SK-MEL-5 (cell line): ENCODE measurements around the gene PTX4. TPM values are rescaled to one million over a fixed set of nuclear protein-coding genes. Genes with fewer than 3 reads are reported as not detected.
"Not testable (repeated sequence)": the region's sequence is repeated elsewhere in the genome, so short reads cannot be mapped to it uniquely, and the experiment has no call there.

Source experiments
- DNase-seq: peaks from one replicate; pipeline ENCODE4 v3.0.0-alpha.2; 2016; ENCODE audit warnings: low read depth, low spot score
- in situ Hi-C: cut with HindIII; loops from 2 replicates; pipeline ENCODE4 v1.10.0; 2016; ENCODE audit warnings: low sequenced_read_pairs, high pct_unique_total_duplicates, low pct_unique_long_range_greater_than_20kb
- total RNA-seq: library from RNA; depleted of rRNA; stranded (reverse); fragments of >200 nt; shearing (Covaris generic); gene quantifications from 2 replicates; pipeline ENCODE4 v1.2.3, GENCODE V29; 2014; rRNA removed

The PTX4 gene
- total RNA-seq, 1 experiment from 2014 or later, result not detected

DNA sequence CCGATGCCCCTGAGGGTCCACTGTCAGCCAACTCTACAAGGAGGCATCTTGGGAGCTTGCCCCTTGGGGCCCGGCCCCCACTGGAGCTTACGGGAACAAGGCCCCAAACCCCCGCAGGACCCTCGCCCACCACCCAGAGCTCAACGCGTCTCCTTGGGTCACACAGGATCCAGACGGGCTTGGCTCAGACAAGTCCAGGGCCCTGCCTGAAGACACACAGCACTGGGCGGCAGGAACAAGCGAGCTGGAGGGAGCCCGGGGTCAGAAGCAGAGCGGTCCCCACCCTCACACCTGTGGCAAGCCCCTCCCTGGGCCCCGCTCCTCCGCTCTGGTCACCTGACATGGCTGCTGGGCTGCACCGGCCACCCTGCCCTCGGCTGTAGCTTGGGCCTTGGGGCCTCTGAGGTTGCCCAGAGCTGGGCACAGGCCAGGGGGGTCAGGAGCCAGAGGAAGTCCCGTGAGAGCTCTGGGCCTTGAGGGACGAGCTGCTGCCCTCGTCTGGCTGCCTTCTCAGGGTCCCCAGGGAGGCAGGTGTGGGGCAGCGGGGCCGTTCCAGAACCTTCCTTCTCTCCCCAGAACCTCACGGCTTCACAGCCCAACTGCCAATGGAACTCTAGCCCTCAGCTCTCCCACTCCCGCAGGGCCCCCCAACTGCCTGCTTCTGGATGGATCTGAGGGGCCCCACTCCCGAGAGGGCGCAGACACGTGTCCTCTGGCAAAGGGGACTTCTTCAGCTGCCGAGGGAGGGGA lies 44.6 kb downstream of the PTX4 start, which contains the start of gene CCDC154:
CCDC154 (minus strand) TSS at position 577 of the 750 bp plus-strand sequence; CDS start at position 343, 234 bp downstream.
- in situ Hi-C loops, result no loop called here
- peak; percentile 8 for DNase-seq

DNA sequence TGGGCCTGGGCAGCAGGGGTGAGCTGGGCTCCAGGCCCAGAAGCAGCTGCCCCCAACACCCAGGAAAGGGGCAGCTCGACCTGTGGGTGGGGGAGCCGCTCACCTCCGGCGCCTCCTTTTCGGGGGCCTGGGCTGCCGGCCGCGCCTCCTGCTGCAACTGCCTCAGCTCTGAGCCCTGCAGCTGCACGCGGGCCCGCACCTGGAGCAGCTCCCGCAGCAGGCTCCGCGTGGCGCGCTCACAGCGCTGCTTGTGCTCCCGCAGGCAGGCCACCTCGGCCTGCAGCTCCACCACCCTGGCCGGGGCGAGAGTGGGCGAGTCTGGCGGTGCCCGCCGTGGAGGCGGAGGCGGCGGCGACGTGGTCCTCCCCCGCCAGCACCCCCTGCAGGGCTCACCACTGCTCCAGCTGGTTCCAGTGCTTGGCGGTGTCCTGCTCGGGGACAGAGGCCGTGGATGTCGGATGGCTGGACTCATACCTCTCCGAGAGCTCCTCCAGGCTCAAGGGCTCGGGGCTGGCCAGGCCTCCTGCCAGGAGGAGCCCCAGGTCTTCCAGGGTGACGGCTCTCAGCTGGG lies 45.3 kb downstream of the PTX4 start:
- DNase-seq, result no peak
- in situ Hi-C loops, result no loop called here

DNA sequence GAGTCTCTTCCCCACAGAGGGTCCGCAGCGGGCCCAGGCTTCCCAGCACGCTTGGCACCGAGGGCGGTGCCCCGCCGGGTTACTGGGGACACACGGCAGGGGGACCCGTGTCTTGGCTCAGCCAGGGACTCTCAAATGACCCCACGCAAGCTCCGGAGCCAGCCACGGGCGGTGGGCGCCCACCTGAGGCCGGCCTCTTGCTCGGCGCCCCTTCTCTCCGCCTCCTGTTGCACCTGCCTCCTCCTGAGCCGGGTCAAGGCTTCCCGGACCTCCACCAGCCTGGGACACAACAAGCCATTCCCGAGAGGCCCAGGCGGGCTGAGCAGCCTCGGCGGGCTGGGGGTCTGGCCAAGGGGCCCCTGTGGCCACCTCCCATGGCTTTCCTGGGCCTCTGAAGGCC lies 46.0 kb downstream of the PTX4 start:
- in situ Hi-C loops, result no loop called here
- no peak for DNase-seq

DNA sequence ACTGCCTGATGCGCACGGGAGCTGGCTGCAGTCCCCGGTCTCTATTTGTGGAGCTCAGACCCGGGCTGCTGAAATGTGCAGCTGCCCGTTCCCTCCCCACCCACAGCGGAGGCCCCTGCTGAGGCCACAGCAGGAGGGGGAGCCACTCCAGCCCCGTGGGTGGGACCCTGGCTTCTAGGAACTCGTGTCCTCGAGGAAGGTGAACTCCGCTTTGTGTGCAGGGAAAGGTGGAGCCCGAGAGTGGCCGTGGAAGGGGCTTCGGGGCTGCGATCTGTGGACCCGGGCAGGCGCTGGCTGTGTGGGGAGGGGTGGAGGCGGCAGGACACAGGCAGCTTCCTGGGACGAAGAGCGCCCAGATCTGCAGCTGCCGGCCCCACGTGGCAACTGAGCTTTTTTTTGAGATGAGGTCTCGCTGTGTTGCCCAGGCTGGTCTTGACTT lies 47.3 kb downstream of the PTX4 start:
- DNase-seq, result no peak
- in situ Hi-C loops, result no loop called here

DNA sequence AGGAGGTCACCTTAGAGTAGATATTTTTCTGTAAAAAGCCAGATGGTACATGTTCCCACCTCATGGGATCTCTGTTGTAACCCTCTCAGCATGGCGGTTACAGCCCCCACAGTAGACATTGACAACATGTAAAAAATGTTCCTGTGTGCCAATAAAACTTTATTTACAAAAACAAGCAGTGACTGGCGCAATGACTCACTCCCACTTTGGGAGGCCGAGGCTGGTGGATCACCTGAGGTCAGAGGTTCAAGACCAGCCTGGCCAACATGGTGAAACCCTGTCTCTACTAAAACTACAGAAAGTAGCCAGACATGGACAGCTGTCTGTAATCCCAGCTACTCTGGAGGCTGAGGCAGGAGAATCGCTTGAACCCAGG lies 49.1 kb downstream of the PTX4 start:
- in situ Hi-C loops, DNase-seq: not testable (repeated sequence)

DNA sequence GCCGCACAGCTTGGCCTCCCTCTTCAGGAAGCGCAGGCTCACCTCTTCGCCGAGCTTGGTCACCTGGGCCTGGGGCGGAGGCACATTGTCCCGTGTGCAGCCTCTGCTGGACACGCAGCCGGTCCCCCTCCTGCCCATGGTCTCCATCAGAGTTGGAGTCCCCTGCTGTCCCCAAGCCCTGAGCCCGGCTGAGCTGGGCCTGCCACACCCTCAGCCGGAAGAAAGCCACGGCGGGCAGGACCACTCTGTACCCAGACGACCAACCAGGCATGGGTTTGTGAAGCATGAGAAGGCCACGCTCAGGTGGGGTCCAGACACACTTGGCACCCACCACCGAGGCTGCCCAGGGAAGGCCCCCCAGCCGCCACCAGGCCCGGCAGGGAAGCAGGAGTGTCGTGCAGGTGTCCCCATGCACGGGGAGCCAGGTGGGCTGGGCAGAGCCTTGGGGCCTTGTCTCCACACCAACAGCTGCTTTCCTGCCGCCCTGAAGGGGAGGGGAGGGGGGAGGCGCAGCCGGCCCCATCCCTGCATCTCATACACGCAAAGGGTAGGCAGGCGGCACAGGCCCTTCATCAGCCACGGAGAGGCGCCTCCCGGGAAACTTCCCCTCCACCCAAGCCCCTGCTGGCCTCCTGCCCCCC lies 49.6 kb downstream of the PTX4 start:
- DNase-seq, result no peak
- in situ Hi-C loops, result no loop called here

DNA sequence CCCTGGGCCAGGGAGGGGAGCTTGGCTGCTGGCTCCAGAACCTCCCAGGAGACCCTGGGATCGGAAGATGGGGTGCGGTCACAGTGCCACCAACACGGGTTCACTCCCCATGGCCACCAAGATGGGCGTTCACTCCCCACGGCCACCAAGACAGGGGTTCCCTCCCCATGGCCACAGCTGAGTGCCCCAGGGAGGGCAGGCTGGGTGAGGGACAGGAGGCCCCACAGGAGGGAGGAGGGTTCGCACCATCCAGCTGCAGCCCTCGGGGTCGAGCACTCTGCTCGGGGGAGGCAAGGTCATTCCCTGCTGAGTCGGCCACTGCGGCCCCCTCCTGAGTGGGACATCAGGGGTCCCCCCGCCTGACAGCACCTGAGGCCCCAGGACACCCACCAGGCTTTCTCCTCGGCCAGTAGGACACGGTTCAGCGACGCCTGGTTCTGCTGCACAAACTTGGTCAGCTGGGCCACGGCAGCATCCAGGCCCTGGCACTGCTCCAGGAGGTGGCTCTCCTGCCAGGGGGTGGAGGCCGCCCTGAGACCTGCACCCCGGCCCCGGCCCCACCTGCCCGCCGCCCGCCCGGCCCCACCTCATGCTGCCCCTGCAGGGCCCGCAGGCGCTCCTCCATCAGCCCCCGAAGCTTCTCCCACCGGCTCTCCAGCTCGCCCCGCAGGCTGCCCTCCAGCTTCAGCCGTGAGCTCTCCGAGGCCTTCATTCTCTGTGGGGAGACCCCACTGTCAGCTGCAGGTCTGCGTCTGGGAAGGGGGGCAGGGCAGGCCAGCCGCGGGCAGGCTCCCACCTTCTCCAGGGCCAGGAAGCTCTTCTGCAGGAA lies 50.3 kb downstream of the PTX4 start:
- in situ Hi-C loops, result no loop called here
- DNase-seq, result no peak

DNA sequence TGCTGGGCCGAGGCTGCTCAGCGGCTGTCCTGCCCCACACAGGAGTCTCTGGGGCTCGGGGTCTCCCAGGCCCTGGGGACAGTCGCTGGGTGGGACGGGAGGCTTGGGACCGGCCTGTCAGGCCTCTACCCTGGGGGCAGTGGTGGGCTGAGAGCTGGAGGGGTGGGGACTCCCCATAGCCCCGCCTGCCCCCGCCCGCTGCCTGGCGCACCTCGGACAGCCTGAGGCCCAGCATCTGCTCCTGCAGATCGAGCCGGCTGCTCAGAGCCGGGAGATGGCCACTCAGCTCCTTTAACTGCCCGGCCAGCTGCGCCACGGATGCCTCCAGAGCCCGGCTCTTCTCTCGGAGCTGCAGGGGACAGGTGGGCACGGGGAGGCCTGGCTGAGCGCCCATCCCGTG lies 51.1 kb downstream of the PTX4 start:
- in situ Hi-C loops, result no loop called here
- DNase-seq, result no peak

DNA sequence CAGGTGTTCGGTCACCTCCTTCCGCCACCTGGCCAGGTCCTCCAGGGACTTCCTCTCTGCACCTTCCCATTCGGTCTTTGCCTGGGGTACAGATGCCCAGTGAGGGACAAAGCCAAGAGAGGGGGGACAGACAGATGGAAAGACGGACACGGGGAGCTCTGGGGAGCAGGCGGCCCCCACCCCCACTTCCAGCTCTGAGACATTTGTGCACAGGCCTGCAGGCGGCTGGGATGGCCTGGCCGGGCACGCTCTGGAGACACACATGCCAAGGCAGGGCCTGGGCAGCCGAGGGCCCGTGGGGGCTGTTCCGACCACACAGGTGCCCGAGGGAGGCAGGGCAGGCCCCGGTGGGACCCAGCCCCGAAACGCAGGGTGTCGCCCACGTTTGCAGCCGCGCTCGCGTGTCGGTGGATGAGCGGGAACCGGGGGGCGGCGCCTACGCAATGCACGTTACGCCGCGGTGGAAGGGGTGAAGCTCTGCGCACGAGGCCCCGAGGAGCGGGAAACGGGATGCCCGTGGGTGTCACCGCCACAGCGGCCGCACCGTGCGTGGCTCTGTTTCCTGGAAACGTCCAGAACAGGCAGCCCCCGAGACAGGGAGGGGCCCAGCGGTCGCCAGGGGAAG lies 51.9 kb downstream of the PTX4 start:
- no peak for DNase-seq
- in situ Hi-C loops, result no loop called here

DNA sequence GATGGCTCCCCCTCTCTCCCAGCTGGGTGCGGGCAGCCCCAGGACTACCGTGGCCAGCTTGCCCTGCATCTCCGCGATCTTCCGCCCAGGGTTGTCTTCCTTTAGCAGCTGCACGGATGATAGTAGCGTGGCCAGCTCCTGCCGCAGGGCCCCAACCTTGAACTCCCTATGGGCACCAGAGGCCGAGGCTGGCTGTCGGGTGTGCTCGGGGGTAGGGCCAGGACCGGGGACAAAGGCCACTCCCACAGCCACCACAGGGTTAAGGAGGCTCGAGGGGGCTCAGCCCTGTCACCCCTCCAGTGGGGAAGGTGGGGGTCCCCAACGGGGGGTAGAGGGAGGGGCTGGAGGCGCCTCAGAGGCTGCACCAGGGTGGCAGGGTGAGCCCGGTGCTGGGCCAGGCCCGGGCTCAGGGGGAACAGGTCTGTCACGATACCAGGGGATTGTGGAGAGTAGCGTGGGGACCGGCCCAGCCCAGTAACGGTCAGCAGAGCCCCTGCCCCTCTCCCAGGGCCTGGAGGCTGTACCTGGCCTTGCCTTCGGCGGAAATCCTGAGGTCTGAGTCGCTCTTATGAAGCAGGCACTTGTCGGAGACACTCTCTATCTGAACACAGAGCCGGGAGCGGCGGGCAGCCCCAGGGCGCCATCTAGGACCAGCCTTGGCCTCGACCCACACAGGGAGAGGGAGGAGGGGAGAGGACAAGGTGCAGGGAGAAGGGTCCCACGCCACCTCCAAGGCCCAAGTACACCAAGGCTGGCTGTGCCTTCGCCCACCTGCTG lies 52.6 kb downstream of the PTX4 start:
- in situ Hi-C loops, result no loop called here
- no peak for DNase-seq

Other genes starting within 250 kb of the PTX4 start
- gene TPSAB1, start 248.2 kb downstream of the PTX4 start, total RNA-seq, result not detected in 2 replicates
- not detected in 2 replicates for gene TPSD1, start 232.9 kb downstream of the PTX4 start, total RNA-seq
- 55.2 TPM in 2 replicates for gene UBE2I, start 179.3 kb downstream of the PTX4 start, total RNA-seq
- gene BAIAP3, start 155.3 kb downstream of the PTX4 start, total RNA-seq, result 1.2 and 3.0 TPM in 2 replicates
- 68.1 and 70.0 TPM in 2 replicates for gene TSR3, start 137.1 kb downstream of the PTX4 start, total RNA-seq
- gene GNPTG, start 137.0 kb downstream of the PTX4 start, total RNA-seq, result 102 and 110 TPM in 2 replicates
- 7.8 and 8.0 TPM in 2 replicates for gene UNKL, start 74.2 kb downstream of the PTX4 start, total RNA-seq
- gene UQCC4, start 68.2 kb downstream of the PTX4 start, total RNA-seq, result 15.1 and 18.0 TPM in 2 replicates
- gene PERCC1, start 57.9 kb downstream of the PTX4 start, total RNA-seq, result not detected in 2 replicates
- 0.40 and 1.0 TPM in 2 replicates for gene CCDC154, start 44.4 kb downstream of the PTX4 start, total RNA-seq
- 277 and 308 TPM in 2 replicates for gene CLCN7, start 13.9 kb downstream of the PTX4 start, total RNA-seq
- gene TELO2, start 4.4 kb upstream of the PTX4 start, total RNA-seq, result 9.5 and 9.8 TPM in 2 replicates
- gene TMEM204, start 44.7 kb upstream of the PTX4 start, total RNA-seq, result not detected in 2 replicates
- gene IFT140, start 123.1 kb upstream of the PTX4 start, total RNA-seq, result 4.9 and 6.7 TPM in 2 replicates
- gene CRAMP1, start 123.4 kb upstream of the PTX4 start, total RNA-seq, result 4.7 and 5.4 TPM in 2 replicates
- 45.5 and 48.5 TPM in 2 replicates for gene JPT2, start 189.3 kb upstream of the PTX4 start, total RNA-seq
- 19.3 and 20.3 TPM in 2 replicates for gene MAPK8IP3, start 217.3 kb upstream of the PTX4 start, total RNA-seq